ENCODE data around the gene METTL2B.

- no peak for TF ChIP-seq CTCF (IDR thresholded peaks at IDR 0.05)
- no peak for TF ChIP-seq EZH2 (IDR thresholded peaks at IDR 0.05; ENCODE audit: borderline replicate concordance, insufficient read depth, low read depth, low read length, poor library complexity, severe bottlenecking)
These were observed 38.9 kb upstream of the METTL2B start for GRCh38 chr7:128437426-128438332.

All from B cell (primary cell).